HepG2 (cell line): ENCODE data around the gene SRRM3.

Source experiments
- EZH2 ChIP-seq: conservative IDR thresholded peaks from 2 replicates; pipeline ENCODE4 v1.6.1; 2012; ENCODE audit warnings: mild to moderate bottlenecking, low read depth, low read length, moderate library complexity
- FOXM1 ChIP-seq: sonication (generic); formaldehyde crosslinking; IDR thresholded peaks from 2 replicates; pipeline ENCODE4 v1.5.0; 2020; ENCODE audit warnings: missing genetic modification reagents
- ZNF124 ChIP-seq: sonication (generic); formaldehyde crosslinking; IDR thresholded peaks from 2 replicates; pipeline ENCODE4 v1.4.0; 2020; ENCODE audit warnings: missing genetic modification reagents
- ZNF383 ChIP-seq: sonication (generic); formaldehyde crosslinking; IDR thresholded peaks from 2 replicates; pipeline ENCODE4 v1.4.0; 2020; ENCODE audit warnings: missing genetic modification reagents, mild to moderate bottlenecking, borderline replicate concordance

DNA sequence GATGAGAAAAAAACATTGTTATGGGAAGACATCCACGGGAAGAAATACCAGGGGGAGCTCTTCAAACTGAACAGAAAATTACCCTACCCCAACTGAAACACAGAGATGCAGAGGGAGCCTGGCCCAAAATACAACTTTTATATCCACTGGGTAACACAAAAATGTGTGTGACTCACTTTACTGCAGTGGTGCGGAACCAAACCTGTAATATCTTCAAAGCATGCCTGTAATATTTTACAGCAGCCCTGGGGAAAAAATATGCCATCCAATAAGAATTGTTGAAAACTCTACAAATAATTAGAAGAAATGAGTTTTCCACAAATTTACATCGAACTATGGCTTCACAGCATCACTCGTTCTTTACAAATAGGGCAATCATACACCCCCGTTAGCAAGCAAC is 49.8 kb upstream of the SRRM3 start:
- TF ChIP-seq ZNF383 (no peak), FOXM1 (CRISPR knock-in tag) (no peak), EZH2 (no peak), ZNF124 (no peak)
